ENCODE results near the gene CDH5.

Gene CDH5

DNA sequence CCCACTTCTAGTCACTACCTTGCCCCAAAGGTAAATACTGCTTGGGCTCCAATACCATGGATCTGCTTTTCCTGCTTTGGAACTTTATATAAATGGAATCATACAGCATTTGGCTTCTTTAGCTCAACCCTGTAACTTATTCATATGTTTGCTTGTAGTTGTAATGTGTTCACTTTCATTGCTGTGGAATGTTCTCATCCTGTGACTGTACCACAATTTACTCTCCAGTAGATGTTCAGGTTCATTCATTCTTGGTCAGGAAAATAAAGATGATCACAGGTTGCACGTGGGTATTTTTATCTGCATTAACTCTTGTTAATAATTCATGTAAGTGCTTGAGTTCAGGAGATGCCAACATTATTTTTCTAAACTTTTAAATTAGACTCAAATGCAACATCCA is 53.9 kb downstream of the CDH5 start:
- no peak for DNase-seq

DNA sequence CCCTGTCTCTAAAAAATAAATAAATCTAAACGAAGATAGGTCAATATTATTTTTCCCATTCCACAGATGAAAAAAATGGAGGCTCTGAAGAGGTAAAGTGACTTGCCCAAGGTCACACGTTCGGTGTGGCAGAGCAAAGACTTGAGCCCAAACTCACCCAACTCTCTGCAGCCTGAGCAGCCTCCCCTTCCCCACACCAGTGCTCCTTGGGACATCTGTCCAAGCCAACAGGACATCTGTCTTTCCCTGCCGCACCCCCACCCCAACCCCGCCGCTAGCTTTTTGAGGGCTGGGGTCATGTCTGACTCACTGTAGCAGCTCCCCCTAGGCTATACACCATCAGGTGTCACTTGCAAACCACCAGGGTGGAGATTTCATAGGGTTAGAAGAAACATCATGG is 55.4 kb downstream of the CDH5 start:
- DNase-seq, result no peak

DNA sequence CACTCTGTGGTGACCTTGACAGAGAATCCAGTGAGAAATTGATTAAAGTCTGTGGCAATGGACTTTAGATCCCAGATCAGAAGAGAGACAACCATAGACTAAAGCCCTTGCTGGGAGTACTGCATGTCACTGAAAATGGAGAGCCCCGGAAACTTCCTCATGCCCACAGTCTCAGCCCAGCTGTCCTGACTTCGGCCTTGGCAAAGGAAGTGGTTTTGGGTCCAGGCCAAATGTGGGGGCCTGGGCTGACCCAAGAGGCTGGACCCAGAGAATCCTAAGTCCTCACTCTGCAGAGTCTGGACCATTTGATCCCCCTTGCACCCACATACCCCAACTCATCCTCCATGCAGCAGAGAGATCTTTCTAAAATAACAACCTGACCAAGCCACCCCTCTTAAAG is 55.9 kb downstream of the CDH5 start:
- DNase-seq, result no peak

DNA sequence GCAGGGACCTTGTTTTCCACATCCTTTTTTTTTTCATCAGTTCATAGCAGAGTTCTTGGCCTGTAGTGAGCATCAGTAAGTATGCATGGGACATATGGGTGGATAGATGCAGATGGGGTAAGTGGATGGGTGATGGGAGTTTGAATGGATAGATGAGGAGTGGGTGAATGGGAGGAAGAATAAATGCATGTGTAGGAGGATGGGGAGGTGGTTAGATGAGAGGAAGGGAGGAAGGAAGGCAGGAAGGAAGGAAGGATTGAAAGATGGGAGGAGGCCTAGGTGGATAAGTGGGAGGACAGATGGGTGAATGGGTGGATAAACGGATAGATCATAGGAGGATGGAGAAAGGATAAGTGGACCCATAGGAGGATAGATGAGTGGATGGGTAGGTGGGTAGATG is 56.7 kb downstream of the CDH5 start:
- DNase-seq, result no peak

DNA sequence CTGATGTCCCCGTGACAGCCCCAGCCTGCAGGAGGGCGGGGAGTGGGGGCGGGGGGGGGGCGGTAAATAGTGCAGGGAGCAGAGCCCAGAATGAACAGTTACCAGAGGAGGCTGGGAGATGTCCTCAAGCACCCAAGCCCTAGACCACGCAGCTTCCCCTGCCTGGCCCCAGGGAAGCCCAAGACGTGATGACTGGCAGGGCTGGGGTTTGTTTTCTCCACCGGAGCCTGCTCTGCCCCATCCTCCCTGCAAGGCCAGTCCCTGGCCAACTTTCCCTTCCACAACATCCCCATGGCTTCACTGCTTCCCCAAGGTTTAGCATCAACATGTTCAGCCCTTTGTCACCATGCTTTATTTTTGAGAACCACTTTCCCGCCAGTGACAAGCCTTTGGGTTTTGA is 59.2 kb downstream of the CDH5 start:
- DNase-seq, result no peak

DNA sequence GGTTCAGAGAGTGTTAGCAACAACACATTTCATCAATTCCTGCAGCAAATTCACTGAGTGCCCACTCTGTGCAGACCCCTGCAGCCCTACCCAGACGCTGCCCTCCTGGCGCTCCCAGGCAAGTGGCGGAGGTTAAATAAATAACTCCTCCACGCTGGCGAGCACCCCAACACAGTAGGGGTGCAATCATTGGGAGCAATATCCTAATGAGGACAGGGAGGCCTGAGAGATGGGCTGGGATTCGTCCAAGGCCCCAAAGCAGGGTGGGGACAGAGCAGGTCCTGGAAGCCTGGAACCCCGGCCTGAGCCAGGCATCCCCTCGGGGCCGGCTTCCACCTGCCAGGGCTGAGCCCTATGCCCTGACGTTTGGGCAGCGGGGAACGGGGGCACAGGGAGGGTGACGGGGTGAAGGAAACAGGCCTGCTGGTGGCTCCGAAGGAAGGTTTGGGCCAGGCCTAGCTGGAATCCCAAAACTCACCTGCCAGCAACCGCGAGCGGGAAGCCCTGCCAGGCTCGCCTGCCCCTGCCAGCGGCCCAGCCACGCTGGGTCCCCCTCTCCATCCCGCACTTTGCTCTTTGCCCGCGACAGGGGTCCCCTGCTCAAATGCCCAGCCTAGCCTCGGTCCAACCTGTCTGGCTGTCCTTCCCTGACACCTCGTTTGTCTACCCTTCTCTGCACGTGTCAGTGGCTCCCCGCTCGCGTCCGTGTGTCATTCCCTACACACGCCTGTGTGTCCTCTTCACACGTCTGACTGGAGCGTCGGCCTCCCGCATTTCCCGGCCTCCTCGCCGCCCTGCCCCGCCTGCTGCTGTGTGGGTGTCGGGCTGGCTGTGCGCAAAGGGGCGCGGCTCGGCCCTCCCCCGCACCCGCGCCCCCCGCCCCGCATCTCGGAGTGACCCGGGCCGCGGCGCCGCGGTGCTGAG is 59.9 kb downstream of the CDH5 start:
- no peak for DNase-seq

DNA sequence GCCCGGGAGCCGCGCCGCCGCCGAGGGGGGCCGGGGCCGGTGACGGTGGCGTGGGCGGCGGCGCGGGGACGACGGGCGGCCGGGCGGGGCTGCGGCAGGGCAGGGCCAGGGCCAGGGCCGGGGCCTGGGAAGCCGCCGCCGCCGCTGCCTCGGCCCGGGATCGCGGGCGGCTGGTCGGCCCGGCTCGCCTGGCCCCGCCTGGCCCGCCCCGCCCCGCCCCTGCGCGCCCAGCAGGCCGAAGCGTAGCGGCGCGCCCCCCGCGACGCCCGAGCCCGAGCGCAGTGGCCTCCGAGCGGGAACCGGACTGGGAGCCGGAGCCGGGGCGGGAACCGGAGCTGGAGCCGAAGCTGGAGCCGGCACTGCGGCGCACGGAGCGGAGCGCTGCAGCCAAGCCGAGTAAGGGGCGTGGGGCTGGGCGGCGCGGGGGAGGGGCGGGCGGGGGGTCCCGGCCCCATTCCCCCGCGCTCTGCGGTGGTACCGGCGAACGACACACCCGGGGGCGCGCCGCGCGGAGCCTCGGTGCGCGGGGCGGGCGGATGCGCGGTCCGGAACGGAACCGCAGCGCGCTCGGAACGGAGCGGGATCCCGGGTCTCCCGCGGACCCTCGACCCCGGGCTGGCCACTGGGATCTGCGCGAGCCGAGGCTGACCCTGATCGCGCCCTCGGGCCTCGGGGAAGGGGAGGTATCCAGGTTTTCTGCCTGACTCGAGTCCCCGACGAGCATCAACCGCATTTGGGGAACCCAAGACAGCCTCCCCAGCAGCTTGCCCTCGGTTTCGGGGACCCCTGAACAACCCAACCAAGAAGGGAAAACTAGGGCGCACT is 60.8 kb downstream of the CDH5 start, which contains the start of gene BEAN1:
Gene BEAN1, plus strand, starts transcription at position 260 of the 825 bp plus-strand sequence. CDS start 10,382 bp downstream, outside the sequence.
- no peak for DNase-seq

DNA sequence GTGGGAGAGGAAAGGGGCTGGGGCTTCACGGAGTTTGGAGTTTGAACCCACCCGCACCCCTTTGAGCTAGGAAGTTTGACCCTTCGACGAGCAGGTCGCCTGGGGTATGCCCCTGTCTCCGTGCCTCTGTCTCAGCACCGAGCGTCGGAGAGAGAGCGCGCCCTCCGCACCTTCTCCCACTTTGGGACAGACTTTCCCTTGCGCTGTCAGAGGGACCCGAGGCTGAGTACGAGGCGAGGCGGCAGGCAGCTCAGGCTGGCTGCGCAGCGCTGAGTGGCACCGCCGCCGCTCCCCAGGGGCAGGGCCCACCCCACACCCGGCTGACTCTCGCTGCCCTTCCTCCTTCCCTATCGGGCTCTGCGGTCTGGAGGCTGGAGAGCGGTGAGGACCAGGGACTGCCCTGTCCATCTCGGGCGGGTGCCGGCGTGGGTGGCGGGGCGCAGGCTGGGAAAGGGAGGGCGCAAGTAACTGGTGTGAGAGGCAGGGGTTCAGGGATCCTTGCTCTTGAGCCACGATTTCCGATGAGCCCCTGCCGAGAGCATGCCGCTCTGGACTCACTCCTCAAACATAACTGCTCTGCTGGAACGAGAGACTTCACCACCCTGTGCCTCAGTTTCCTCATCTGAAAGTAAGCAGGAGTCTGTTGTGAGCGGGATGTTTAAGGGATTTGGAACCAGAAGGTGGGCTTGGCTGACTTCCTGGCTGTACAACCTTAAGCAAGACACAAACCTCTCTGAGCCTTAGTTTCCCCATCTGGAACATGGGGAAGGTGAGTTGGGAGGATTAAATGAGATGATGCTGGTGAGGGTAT is 61.6 kb downstream of the CDH5 start:
- no peak for DNase-seq

DNA sequence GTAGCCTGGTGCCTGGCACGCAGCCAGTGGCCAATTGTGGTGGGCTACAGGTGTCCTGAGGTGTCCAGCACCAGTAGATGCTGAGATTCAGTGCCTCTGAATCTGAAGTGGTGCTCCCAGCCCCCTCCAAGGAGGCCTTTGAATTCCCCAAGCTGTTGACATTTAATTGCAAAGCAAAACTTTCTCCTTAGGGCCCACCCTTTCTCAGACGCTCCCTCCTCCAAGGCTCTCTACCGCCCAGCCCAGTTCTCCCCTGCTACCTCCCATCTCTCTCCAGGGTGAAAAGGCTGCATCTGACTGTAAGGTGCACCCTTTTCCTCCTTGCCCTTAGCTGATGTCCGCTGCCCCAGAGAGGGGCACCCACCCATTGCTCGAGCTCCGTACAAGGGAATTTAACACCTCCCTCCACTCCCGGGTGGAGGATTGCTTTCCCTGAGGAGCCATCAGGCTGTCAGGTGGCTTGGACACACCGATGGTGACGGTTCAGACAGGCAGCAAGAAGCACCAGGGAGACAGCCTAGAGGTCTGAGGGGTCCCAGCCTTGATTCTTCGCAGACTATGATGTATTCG is 62.3 kb downstream of the CDH5 start:
- DNase-seq, result no peak

DNA sequence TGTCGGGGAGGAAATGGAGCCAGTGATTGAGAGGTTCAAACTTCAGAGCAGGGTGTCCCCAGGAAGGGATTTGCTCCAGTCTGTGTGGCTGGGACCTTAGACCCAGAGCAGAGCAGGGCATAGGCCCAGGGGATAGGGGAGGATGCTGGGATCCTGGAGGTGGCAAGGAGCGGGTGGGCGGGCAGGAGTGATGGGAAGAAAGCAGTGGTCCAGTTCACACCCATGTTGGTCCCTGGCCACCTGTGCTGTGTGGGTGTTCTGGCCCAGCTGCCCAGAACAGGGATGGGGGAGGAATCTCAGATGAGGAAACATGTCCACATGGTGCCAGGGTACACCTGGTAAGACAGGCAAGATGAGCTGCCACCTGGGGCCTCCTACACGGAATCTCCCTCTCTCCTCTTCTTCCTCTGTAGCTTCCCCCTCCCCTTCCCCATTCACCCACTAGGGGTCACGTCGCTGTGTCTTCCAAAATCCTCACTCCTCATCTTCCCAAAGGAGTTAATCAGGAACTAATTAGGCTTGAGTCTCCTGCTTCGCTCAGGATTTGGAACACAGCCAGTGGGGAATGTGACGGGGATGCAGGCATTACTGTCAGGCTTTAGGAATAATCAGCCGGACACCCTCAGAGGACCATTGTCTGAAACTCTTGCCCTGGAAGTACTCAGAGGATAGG is 62.9 kb downstream of the CDH5 start:
- DNase-seq, result no peak

DNA sequence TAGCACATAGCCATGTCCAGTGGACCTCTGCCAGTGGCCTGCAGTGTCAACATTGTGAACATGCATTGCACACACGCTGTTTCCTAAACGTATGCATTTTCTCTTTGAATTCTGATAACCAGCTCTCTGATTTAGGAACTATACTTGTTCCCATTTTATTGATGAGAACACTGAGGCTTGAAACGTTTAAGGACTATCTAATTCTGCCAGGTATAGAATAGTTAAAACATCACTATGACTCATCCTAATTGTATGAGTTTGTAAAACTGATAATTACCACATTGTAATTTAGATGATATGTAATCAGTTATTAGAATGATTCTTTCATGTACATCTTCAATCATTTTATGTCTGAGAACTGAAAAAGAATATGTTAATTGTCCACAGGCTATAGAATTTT is 63.7 kb downstream of the CDH5 start:
- no peak for DNase-seq

DNA sequence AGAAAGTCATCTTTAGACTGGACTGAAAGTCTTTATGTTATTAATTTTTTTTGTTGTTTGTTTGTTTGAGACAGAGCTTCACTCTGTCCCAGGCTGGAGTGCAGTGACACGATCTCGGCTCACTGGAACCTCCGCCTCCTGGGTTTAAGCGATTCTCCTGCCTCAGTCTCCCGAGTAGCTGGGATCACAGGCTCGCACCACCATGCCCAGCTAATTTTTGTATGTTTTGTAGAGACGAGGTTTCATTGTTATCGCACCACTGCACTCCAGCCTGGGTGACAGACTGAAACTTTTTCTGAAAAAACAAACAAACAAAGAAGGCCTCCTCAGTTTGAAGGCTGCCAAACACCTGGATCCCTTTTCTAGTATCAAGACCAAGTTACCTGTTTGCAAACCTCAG is 65.3 kb downstream of the CDH5 start:
- no peak for DNase-seq

DNA sequence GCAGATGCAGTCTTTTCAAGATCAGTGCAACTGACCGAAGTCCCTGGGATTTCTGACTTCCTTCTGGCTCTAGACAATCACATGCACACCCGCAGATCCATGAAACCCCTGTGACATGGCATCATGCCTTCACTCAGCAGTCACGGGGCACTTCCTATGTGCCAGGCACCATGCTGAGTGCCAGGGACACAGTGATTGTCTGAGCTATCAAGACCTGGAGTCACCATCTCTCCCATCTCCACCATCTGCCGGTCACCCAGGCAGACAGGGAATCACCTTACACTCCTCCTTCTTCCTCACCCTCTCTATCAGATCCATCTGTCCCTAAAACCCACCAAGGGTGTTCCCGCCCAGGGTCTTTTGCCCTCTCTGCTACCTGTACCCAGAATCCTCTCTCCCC is 65.9 kb downstream of the CDH5 start:
- no peak for DNase-seq

DNA sequence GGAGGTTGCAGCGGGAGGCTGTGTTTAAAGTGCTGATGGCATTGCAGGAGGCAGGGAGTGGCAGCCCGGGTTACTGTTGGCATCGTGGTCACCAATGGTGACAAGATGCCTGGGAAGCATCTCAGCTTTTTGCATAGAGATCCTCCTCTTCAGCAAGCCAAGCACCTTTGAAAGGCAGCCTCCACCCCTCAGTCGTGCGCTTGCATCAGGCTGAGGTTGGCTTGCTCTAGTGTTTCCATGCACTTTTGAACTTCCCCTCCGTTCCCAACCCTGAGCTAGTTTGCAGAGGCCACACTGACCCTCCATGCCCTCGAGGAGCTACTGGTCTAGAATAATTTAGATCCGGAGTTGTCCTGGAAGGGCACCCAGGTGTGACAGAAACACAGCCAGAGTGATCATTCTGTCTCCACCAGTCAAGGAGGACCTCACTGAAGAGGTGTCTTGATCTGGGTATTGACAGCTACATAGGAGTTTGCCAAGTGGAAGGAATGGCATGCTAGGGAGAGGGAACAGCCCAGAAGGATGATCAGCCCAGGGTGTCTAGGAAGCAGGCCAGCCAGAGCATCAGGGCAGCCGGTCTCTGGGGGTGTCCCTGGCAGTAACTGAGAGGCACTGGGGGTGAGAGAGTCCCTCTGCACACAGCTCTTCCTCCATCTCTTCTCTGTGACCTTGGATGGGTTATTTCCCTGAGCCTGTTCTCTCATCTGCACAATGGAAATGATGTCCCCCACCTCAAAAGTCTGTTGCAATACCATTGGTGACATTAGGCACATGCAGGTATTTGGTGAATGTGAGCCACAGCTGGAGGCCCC is 68.3 kb downstream of the CDH5 start:
- DNase-seq, result no peak

DNA sequence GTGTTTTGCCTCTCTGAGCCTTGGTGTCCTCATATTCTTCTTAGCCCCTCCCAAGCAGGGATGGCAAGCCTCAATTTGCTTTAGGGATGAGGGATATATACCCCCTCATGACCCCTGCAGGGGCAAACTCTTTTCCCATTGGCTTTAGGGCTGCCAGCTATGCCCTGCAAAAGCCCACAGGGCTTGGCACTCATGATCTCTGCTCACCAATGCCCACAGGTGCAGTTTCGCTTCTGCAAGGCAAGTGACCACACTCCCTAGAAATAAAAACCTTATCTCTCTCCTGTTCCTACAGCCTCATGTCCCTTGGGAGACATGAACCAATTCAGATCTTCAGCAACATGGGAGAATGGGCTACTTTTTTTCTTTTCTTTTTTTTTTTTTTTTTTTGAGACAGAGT is 69.4 kb downstream of the CDH5 start:
- DNase-seq, result no peak

DNA sequence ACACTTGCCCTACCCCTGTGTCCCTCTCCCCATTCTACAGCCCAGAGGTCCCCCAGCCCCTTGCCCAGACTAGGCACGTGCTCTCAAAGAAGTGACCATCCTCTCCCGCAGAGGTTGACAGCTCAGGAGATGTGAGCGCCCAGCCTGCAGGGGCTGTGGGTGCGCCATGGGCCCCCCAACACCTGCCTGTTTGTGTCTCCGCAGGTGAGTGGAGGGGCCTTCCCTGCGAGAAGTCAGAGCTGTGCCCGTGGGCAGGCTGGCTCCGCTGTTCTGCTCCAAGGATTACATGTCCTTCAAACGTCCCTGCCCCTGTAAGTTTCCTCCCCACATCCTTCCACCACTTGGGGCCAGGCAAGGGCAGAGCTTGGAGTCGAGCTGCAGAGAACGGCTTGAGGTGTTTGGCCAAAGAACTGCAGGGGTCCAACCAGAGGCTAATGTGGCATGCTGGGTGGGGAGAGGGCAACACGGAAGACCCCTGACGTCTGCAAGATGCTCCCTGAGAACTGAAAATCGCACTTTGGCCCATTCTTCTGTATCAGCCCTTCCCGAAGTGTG is 71.0 kb downstream of the CDH5 start:
- DNase-seq, result no peak

DNA sequence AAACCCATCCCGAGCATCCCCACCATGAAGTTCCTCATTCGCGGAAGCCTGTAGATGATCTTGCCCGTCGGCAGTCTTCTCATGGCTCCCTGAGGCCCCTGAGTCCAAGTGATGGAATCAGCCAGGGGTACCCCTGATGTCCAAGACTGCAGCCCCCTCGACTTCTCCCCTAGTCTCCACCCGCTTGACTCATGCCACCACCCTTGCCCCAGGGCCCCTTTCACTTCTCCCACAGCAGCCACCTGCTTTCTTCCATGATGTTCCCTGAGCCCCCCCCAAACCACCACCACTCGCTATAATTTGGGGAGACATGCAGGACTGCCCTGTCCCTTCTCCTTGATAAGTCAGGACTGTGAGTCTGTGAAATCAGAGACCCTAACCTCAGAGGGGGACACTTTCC is 72.0 kb downstream of the CDH5 start:
- no peak for DNase-seq

DNA sequence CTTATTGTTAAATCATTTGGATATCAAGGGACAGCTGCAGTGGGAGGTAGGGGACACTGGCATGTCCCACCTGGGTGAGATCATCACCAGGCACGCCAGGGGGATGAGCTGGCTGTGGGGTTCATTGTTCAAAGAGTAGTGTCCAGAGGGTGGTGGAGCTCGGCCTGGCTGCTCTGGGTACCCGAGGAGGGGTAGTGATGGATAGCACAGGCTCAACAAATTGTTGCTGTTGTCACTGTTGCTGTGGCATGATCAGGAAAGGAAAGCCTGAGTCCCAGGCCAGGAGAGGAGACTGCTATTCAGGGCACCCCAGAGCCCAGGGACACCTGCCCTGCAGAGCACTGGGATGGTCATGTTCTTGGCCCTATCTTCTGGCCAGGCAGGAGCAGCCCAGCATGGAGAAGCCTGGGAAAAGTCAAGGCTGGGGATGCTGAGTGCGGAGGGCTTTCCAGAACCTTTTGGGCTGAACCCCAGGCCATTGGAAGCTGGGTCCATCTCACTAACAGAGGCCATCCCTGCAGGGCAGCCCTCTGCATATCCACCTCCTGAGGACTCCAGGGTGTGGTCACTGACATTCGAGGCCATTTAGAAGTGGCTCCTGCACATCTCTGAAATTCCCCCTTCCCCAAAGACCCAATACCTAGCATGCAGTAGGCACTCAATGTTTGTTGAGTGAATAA is 72.7 kb downstream of the CDH5 start:
- no peak for DNase-seq

DNA sequence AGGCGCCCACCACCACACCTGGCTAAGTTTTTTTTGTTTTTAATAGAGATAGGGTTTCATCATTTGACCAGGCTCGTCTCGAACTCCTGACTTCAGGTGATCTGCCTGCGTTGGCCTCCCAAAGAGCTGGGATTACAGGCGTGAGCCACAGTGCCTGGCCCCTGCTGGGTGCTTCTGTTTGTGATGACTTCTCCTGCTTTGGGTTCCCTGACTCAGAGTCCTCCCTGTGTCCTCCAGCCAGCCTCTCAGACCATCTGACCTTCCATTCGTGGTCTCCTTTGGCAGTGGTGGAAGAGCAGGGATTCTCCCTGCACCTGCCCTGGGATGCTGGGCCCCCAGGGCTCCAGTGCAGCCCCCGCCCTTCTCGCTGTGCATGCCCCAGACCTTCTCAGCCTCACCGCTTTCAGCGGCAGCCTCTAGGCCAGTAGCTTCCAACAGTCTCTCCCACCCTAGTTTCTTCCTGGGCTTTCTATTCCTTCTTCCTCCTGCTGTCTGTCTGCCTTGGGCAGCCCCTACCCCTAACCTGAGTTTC is 73.8 kb downstream of the CDH5 start:
- no peak for DNase-seq

DNA sequence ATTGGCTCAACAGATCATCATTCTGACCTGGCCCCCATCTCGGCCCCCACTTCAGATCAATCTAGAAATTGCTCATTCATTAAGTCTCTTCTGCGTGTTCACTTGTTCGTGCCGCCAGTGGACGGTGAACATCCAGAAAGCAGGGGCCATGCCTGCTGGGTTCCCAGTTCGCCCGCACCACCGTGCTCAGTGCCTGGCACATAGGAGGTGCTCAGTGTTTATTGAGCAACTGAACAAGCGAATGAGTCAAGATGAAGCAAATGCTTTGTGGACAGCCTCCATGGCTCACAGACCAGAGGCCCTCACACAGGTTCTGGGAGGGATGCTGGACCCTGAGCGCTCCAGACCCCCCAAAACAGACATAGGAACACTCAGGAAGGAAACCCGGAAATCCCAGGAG is 74.5 kb downstream of the CDH5 start:
- no peak for DNase-seq

Data from NCI-H1092 (cell line).